Effector memory CD4-positive, alpha-beta T cell (primary cell): ENCODE measurements around the gene KRT14.

Experiments
- DNase-seq, 3 donors: peaks; one replicate each; pipeline ENCODE4 v3.0.0-alpha.2; 2020
- H3K27ac ChIP-seq: 2 replicates; pipeline ENCODE4 v1.7.0; 2013; ENCODE audit warnings: mild to moderate bottlenecking, low read length, moderate library complexity; ENCODE audit not compliant: insufficient read depth, poor library complexity, severe bottlenecking
- H3K27me3 ChIP-seq: replicated peaks from 2 replicates; pipeline ENCODE4 v1.7.0; 2013; ENCODE audit warnings: mild to moderate bottlenecking, low read length; ENCODE audit not compliant: insufficient read depth, control insufficient read depth, poor library complexity, severe bottlenecking
- H3K36me3 ChIP-seq: 2 replicates; pipeline ENCODE4 v1.7.0; 2013; ENCODE audit warnings: mild to moderate bottlenecking, low read length, moderate library complexity; ENCODE audit not compliant: control insufficient read depth, insufficient read depth
- H3K4me1 ChIP-seq: 2 replicates; pipeline ENCODE4 v1.7.0; 2013; ENCODE audit warnings: low read length, mild to moderate bottlenecking; ENCODE audit not compliant: control insufficient read depth, insufficient read depth, poor library complexity, severe bottlenecking
- H3K4me3 ChIP-seq: 2 replicates; pipeline ENCODE4 v1.7.0; 2013; ENCODE audit warnings: low read length, low read depth, mild to moderate bottlenecking; ENCODE audit not compliant: insufficient read depth, poor library complexity, severe bottlenecking
- H3K9me3 ChIP-seq: 2 replicates; pipeline ENCODE4 v1.7.0; 2013; ENCODE audit warnings: mild to moderate bottlenecking, low read length, moderate library complexity; ENCODE audit not compliant: control insufficient read depth

Gene KRT14

GRCh38 chr17:41556306-41556705, 30.4 kb downstream of the KRT14 start:
- peaks cover 5% of the 10 kb centered on the region for H3K27me3 ChIP-seq

GRCh38 chr17:41555105-41555887, 31.4 kb downstream of the KRT14 start:
- H3K4me1 ChIP-seq: no peaks in the 10 kb centered on the region
- no peak overlapping the region for H3K4me3 ChIP-seq
- no peak for DNase-seq
- H3K36me3 ChIP-seq: no peaks in the 10 kb centered on the region
- H3K27ac ChIP-seq: no peak overlapping the region
- H3K27me3 ChIP-seq: peaks cover 5% of the 10 kb centered on the region
- no peaks in the 10 kb centered on the region for H3K9me3 ChIP-seq

More at GRCh38 chr17:41556306-41556705, 30.4 kb downstream of the KRT14 start:
- no peaks in the 10 kb centered on the region for H3K9me3 ChIP-seq
- no peaks in the 10 kb centered on the region for H3K4me1 ChIP-seq
- no peak for DNase-seq
- H3K4me3 ChIP-seq: no peak overlapping the region
- no peaks in the 10 kb centered on the region for H3K36me3 ChIP-seq
- H3K27ac ChIP-seq: no peak overlapping the region

- peaks cover 5% of the 10 kb centered on the region for H3K27me3 ChIP-seq
- H3K4me1 ChIP-seq: peaks cover 5% of the 10 kb centered on the region
- no peak for DNase-seq
- no peak overlapping the region for H3K4me3 ChIP-seq
- H3K27ac ChIP-seq: no peak overlapping the region
- H3K36me3 ChIP-seq: no peaks in the 10 kb centered on the region
- H3K9me3 ChIP-seq: no peaks in the 10 kb centered on the region
Measured at GRCh38 chr17:41553987-41554680, 32.6 kb downstream of the KRT14 start.

GRCh38 chr17:41553176-41553575, 33.5 kb downstream of the KRT14 start:
- Histone ChIP-seq H3K9me3 (no peaks in the 10 kb centered on the region), H3K4me1 (peaks cover 15% of the 10 kb centered on the region), H3K36me3 (no peaks in the 10 kb centered on the region), H3K27ac (no peak overlapping the region), H3K27me3 (peaks cover 5% of the 10 kb centered on the region), H3K4me3 (no peak overlapping the region)
- DNase-seq: no peak

GRCh38 chr17:41552455-41552854, 34.2 kb downstream of the KRT14 start:
- DNase-seq: no peak
- H3K4me1 ChIP-seq: peaks cover 16% of the 10 kb centered on the region

GRCh38 chr17:41551365-41551764, 35.3 kb downstream of the KRT14 start:
- Histone ChIP-seq H3K4me1 (peaks cover 16% of the 10 kb centered on the region), H3K9me3 (no peaks in the 10 kb centered on the region), H3K4me3 (no peak overlapping the region), H3K36me3 (no peaks in the 10 kb centered on the region), H3K27ac (no peak overlapping the region), H3K27me3 (peaks cover 5% of the 10 kb centered on the region)
- no peak for DNase-seq

More at GRCh38 chr17:41552455-41552854, 34.2 kb downstream of the KRT14 start:
- peaks cover 5% of the 10 kb centered on the region for H3K27me3 ChIP-seq
- no peak overlapping the region for H3K27ac ChIP-seq
- H3K4me3 ChIP-seq: no peak overlapping the region
- no peaks in the 10 kb centered on the region for H3K9me3 ChIP-seq
- no peaks in the 10 kb centered on the region for H3K36me3 ChIP-seq

- Histone ChIP-seq H3K9me3 (no peaks in the 10 kb centered on the region), H3K27ac (no peak overlapping the region), H3K36me3 (no peaks in the 10 kb centered on the region), H3K4me3 (no peak overlapping the region), H3K27me3 (no peaks in the 10 kb centered on the region), H3K4me1 (peaks cover 16% of the 10 kb centered on the region)
- DNase-seq: no peak
Measured at GRCh38 chr17:41549596-41550039, 37.1 kb downstream of the KRT14 start.

- DNase-seq: peak; percentile 67 to 73 (median 67)
- Histone ChIP-seq H3K4me1 (peaks cover 16% of the 10 kb centered on the region), H3K9me3 (no peaks in the 10 kb centered on the region), H3K4me3 (peak overlapping the region; percentile 30), H3K27me3 (no peaks in the 10 kb centered on the region), H3K27ac (no peak overlapping the region), H3K36me3 (no peaks in the 10 kb centered on the region)
Measured at GRCh38 chr17:41548844-41549595, 37.7 kb downstream of the KRT14 start.

- peaks cover 16% of the 10 kb centered on the region for H3K4me1 ChIP-seq
- H3K4me3 ChIP-seq: peak overlapping the region; percentile 30
- H3K27ac ChIP-seq: no peak overlapping the region
- H3K36me3 ChIP-seq: no peaks in the 10 kb centered on the region
- no peak for DNase-seq
- no peaks in the 10 kb centered on the region for H3K27me3 ChIP-seq
- no peaks in the 10 kb centered on the region for H3K9me3 ChIP-seq
Measured at GRCh38 chr17:41547921-41548843, 38.5 kb downstream of the KRT14 start.
